ENCODE results near the gene CAMK4.

Gene CAMK4

GRCh38 chr5:111493031-111493430, 268.8 kb downstream of the CAMK4 start:
- DNase-seq (ENCODE audit: low read depth), result no peak

GRCh38 chr5:111494355-111494999, 270.3 kb downstream of the CAMK4 start:
- DNase-seq (ENCODE audit: low read depth), result no peak

- DNase-seq (ENCODE audit: low read depth), result no peak
Observed at GRCh38 chr5:111495159-111495558, 271.0 kb downstream of the CAMK4 start.

GRCh38 chr5:111498346-111498745, 274.2 kb downstream of the CAMK4 start:
- no peak for DNase-seq (ENCODE audit: low read depth)

- DNase-seq (ENCODE audit: low read depth), result no peak
Observed at GRCh38 chr5:111502956-111503355, 278.8 kb downstream of the CAMK4 start.

- DNase-seq (ENCODE audit: low read depth), result no peak
Observed at GRCh38 chr5:111505096-111505495, 280.9 kb downstream of the CAMK4 start.

GRCh38 chr5:111507276-111507675, 283.1 kb downstream of the CAMK4 start:
- DNase-seq (ENCODE audit: low read depth), result no peak

GRCh38 chr5:111509119-111509518, 284.9 kb downstream of the CAMK4 start:
- no peak for DNase-seq (ENCODE audit: low read depth)

GRCh38 chr5:111511174-111511830, 287.1 kb downstream of the CAMK4 start:
- DNase-seq (ENCODE audit: low read depth), result no peak

GRCh38 chr5:111511831-111512374, 287.7 kb downstream of the CAMK4 start:
- DNase-seq (ENCODE audit: low read depth), result no peak

GRCh38 chr5:111512375-111513130, 288.4 kb downstream of the CAMK4 start, which contains the start of gene STARD4:
TSS of gene STARD4 (minus strand) at chr5:111512535. CDS start at chr5:111507433, 5,102 bp downstream.
- peak; percentile 91 for DNase-seq (ENCODE audit: low read depth)

- DNase-seq (ENCODE audit: low read depth), result no peak
Observed at GRCh38 chr5:111513131-111513520, 288.9 kb downstream of the CAMK4 start.

- DNase-seq (ENCODE audit: low read depth), result no peak
Observed at GRCh38 chr5:111514087-111514486, 289.9 kb downstream of the CAMK4 start.

- no peak for DNase-seq (ENCODE audit: low read depth)
Observed at GRCh38 chr5:111517853-111518501, 293.8 kb downstream of the CAMK4 start.

GRCh38 chr5:111518777-111519176, 294.6 kb downstream of the CAMK4 start:
- DNase-seq (ENCODE audit: low read depth), result no peak

- DNase-seq (ENCODE audit: low read depth), result no peak
Observed at GRCh38 chr5:111520908-111521307, 296.7 kb downstream of the CAMK4 start.

- DNase-seq (ENCODE audit: low read depth), result no peak
Observed at GRCh38 chr5:111528056-111528455, 303.9 kb downstream of the CAMK4 start.

GRCh38 chr5:111530298-111530740, 306.1 kb downstream of the CAMK4 start:
- peak; percentile 65 for DNase-seq (ENCODE audit: low read depth)

- no peak for DNase-seq (ENCODE audit: low read depth)
Observed at GRCh38 chr5:111532886-111533582, 308.9 kb downstream of the CAMK4 start.

- DNase-seq (ENCODE audit: low read depth), result no peak
Observed at GRCh38 chr5:111535879-111536549, 311.8 kb downstream of the CAMK4 start.
